Memory B cell (primary cell): Measurements from ENCODE around the gene GATD1.
A peak's percentile ranks its signal among the peaks of the same experiment; 100 is the strongest.

Source experiments
- ATAC-seq: fragments of 150-1000 bp; cut with Tn5 transposase; 2 replicates; pipeline ENCODE4 v1.10.0; 2021; ENCODE audit warnings: low read depth, mild to moderate bottlenecking, moderate library complexity
- DNase-seq, 2 donors: peaks; one replicate each; pipeline ENCODE4 v3.0.0; 2022; ENCODE audit warnings: low spot score in 2 of 2
- H3K27ac Mint-ChIP-seq: one replicate; pipeline ENCODE4 v1.8.0; 2022; ENCODE audit warnings: mild to moderate bottlenecking, moderate library complexity, mixed read lengths
- H3K27me3 Mint-ChIP-seq: one replicate; pipeline ENCODE4 v1.8.0; 2022; ENCODE audit warnings: mixed read lengths
- H3K36me3 Mint-ChIP-seq: one replicate; pipeline ENCODE4 v1.8.0; 2022; ENCODE audit warnings: mild to moderate bottlenecking, mixed read lengths
- H3K4me1 Mint-ChIP-seq: one replicate; pipeline ENCODE4 v1.8.0; 2022; ENCODE audit warnings: mixed read lengths
- H3K4me3 Mint-ChIP-seq: one replicate; pipeline ENCODE4 v1.8.0; 2022; ENCODE audit warnings: mild to moderate bottlenecking, moderate library complexity, mixed read lengths
- H3K9me3 Mint-ChIP-seq: one replicate; pipeline ENCODE4 v1.8.0; 2022; ENCODE audit warnings: mixed read lengths

GATD1 gene

DNA sequence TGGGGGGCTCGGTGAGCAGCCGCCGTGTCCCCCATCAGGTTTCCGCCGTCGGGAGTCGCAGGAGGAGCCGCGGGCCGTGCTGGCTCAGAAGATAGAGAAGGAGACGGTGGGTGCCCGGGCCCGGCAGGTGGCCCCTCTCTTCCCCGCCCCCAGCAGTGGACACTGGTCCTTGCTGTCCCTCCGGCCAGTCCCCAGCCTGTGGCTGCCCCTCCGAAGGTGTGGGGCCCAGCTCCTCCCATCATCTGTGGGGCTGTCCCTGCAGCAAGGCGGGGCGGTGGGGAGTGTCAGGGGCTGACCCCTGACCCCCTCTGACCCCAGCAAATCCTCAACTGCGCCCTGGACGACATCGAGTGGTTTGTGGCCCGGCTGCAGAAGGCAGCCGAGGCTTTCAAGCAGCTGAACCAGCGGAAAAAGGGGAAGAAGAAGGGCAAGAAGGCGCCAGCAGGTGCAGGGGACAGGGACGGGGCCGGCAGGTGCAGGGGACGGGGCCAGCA lies 56.0 kb downstream of the GATD1 start:
- H3K36me3 Mint-ChIP-seq = no peaks in the 10 kb centered on the region
- H3K4me3 Mint-ChIP-seq = peak overlapping the region; percentile 83
- ATAC-seq = peak; percentile 62
- H3K4me1 Mint-ChIP-seq = peaks cover 13% of the 10 kb centered on the region
- no peak overlapping the region for H3K27ac Mint-ChIP-seq
- peaks cover 6% of the 10 kb centered on the region for H3K27me3 Mint-ChIP-seq
- H3K9me3 Mint-ChIP-seq = no peaks in the 10 kb centered on the region
- peak; percentile 55 to 56 for DNase-seq

DNA sequence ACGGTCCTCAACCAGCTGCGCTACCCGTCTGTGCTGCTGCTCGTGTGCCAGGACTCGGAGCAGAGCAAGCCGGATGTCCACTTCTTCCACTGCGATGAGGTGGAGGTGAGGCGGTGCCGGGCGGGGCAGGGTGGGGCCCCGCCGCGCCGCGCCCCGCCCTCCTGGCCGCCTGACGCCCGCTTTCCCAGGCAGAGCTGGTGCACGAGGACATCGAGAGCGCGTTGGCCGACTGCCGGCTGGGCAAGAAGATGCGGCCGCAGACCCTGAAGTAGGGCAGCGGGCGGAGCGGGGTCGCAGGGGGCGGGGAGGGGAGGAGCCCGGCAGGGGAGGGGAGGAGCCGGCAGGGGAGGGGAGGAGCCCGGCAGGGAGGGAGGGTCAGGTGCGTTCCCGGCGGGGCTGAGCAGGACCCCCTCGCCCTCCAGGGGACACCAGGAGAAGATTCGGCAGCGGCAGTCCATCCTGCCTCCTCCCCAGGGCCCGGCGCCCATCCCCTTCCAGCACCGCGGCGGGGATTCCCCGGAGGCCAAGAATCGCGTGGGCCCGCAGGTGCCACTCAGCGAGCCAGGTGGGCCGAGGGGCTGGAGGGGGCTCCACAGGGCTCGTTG lies 56.5 kb downstream of the GATD1 start:
- H3K27ac Mint-ChIP-seq = no peak overlapping the region
- peak overlapping the region; percentile 83 for H3K4me3 Mint-ChIP-seq
- peaks cover 6% of the 10 kb centered on the region for H3K27me3 Mint-ChIP-seq
- no peaks in the 10 kb centered on the region for H3K9me3 Mint-ChIP-seq
- no peak for ATAC-seq
- peak in 1 of 2 donors; percentile 76 for DNase-seq
- H3K4me1 Mint-ChIP-seq = peaks cover 13% of the 10 kb centered on the region
- no peaks in the 10 kb centered on the region for H3K36me3 Mint-ChIP-seq

DNA sequence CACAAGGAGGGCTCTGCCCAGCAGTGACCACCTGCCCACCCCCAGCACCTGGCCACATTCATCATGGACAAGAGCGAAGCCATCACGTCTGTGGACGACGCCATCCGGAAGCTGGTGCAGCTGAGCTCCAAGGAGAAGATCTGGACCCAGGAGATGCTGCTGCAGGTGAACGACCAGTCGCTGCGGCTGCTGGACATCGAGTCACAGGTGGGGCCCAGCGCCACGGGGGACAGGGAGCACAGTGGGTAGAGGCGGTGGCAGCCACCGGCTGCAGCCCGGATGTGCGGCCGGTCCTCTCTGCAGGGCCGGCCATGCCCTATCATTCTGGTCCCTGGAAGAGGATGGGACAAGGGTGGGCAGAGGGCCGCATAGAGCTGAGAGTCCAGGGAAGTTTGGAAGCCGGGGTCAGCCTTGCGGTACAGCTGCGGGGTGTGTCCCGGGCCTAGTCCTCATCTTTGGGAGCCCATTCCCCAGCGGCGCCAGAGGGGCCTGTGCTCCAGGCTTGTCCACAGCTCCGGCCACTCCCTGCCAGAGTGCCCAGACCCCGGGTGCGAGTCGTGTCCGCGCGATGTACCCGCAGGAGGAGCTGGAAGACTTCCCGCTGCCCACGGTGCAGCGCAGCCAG lies 57.2 kb downstream of the GATD1 start:
- Mint-ChIP-seq H3K36me3 (no peaks in the 10 kb centered on the region), H3K4me3 (peak overlapping the region; percentile 37), H3K4me1 (peaks cover 11% of the 10 kb centered on the region), H3K9me3 (peaks cover 2% of the 10 kb centered on the region), H3K27me3 (peaks cover 9% of the 10 kb centered on the region), H3K27ac (no peak overlapping the region)
- ATAC-seq (no peak), DNase-seq (peak in 1 of 2 donors; percentile 15)

DNA sequence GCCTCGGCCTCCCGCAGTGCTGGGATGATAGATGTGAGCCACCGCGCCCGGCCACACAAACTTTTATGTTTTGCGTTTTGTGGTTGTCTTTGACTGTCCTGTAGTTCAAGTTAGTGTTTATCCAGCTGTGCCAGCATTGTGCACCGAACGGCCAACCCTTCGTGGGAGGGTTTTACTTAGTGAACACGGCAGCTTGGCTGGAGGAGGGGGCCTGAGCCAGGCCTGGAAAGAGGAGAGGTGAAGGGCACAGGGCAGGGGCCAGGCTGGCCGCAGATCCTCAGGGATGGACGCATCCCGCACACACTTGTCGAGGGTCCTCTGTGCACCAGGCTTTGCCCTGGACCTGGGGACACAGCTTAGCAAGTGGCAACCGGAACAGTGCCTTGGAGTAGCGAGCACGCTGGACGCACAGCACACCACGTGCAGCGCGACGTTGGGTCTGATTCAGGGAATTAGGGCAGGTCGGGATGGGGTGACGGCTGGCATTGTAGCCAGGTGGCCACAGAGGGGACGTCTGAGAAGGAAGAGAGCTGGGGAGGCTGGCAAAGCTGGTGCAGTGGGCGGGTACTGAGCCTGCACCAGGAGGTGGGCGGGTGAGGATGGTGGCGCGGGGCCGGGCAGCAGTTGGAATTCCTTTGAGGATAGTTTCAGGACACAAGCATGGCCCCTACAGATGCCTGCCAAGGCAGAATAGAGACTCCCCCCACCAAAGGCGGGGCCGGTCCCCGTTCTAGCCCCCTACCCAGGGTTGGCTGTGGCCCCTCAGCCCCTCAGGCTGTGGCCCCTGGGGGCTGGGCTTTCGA lies 57.9 kb downstream of the GATD1 start:
- Mint-ChIP-seq H3K27ac (no peak overlapping the region), H3K9me3 (peaks cover 5% of the 10 kb centered on the region), H3K27me3 (peaks cover 11% of the 10 kb centered on the region), H3K4me1 (peaks cover 11% of the 10 kb centered on the region), H3K36me3 (peaks cover 3% of the 10 kb centered on the region), H3K4me3 (peak overlapping the region; percentile 56)
- DNase-seq (peak in 1 of 2 donors; percentile 15), ATAC-seq (no peak)
